Measurements from ENCODE around the gene FARSA. TPM values are rescaled to one million over a fixed set of nuclear protein-coding genes. Genes with fewer than 3 reads are reported as not detected.
"Not testable (repeated sequence)": the region's sequence is repeated elsewhere in the genome, so short reads cannot be mapped to it uniquely, and the experiment has no call there.

FARSA gene
- total RNA-seq, 1 donor from 2014 or later = 220 TPM

DNA sequence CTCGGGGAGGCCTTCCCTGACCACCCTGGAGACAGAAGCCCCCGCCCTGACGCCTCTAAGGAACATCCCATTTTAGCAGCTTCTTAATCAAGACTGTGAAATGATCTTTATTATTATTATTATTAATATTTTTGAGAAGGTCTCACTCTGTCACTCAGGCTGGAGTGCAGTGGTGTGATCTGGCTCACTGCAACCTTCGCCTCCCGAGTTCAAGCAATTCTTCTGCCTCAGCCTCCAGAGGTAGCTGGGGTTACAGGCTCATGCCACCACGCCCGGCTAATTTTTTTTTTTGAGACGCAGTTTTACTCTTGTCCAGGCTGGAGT lies 32.3 kb upstream of the FARSA start:
- no peaks in the 10 kb centered on the region for H3K9me3 Mint-ChIP-seq
- peaks cover 19% of the 10 kb centered on the region for H3K4me1 Mint-ChIP-seq (ENCODE audit: low read depth)
- peaks cover 7% of the 10 kb centered on the region for H3K27me3 Mint-ChIP-seq (ENCODE audit: insufficient read depth)
- H3K36me3 Mint-ChIP-seq (ENCODE audit: low read depth) = no peaks in the 10 kb centered on the region
- no peak for DNase-seq (ENCODE audit: low spot score)
- H3K27ac Mint-ChIP-seq = no peak overlapping the region
- peak overlapping the region; percentile 58 for H3K4me3 Mint-ChIP-seq
- intact Hi-C loops (cut with micrococcal nuclease) = loop anchor here (1.0 to 2.0 kb wide), 5 partner anchors 8 to 128 kb away; partner anchors contain the start of gene GADD45GIP1

DNA sequence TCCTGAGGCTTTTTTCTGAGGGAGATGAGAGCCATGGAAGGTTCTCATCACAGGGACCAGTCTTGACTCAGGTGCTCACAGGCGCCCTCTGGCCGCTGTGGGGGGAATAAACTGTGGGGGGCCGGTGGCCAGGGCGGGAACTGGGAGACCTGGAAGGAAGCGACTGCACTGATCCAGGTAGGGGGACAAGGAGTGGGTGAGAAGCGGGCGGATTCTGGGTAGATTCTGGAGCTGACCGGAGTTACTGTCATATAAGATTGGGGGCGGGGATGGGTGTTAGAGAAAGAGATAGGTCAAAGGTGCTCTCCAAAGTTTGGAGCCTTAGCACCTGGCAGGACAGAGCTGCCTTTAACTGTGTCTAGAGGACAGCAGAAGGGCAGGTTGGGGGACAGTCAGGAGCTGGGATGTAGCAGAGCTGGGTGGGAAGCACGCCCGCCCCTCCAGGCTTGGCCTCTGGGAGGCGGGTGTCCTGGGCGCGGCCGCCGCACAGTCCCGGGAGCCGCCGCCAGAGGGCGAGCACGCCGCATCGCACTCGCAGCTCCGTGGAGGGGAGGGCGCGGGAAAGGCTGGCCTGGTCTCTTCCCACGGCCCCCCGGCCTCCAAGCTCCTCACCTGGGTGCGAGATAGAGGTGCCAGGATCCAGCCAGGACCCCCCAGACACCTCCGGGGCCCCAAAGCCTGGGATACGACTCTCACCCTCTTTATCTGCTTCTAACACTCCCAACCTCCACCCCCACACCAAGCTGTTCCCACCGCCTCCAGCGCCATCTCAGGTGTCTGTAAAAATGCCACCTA lies 31.7 kb upstream of the FARSA start:
- DNase-seq (ENCODE audit: low spot score) = peak; percentile 75
- Mint-ChIP-seq H3K27me3 (ENCODE audit: insufficient read depth) (peaks cover 5% of the 10 kb centered on the region), H3K4me3 (peak overlapping the region; percentile 84), H3K9me3 (no peaks in the 10 kb centered on the region), H3K4me1 (ENCODE audit: low read depth) (peaks cover 16% of the 10 kb centered on the region), H3K36me3 (ENCODE audit: low read depth) (no peaks in the 10 kb centered on the region), H3K27ac (peak overlapping the region; percentile 84)
- intact Hi-C loops (cut with micrococcal nuclease) = loop anchor here (1.0 to 2.0 kb wide), 5 partner anchors 8 to 128 kb away; partner anchors contain the start of gene GADD45GIP1

DNA sequence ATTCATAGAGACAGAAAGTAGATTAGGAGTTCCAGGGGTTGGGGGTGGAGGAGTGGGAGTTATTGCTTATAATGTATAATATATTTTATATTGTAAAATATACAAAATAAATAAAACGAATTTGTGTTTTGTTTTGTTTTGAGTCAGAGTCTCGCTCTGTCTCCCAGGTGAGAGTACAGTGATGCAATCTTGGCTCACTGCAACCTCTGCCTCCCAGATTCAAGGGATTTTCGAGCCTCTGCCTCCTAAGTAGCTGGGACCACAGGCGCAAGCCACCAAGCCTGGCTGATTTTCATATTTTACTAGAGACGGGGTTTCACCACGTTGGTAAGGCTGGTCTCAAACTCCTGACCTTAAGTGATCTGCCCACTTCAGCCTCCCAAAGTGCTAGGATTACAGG lies 26.0 kb upstream of the FARSA start:
- Mint-ChIP-seq H3K9me3 (no peaks in the 10 kb centered on the region), H3K4me3 (no peak overlapping the region), H3K36me3 (ENCODE audit: low read depth) (peaks cover 7% of the 10 kb centered on the region), H3K4me1 (ENCODE audit: low read depth) (peaks cover 19% of the 10 kb centered on the region), H3K27me3 (ENCODE audit: insufficient read depth) (peaks cover 5% of the 10 kb centered on the region), H3K27ac (no peak overlapping the region)
- intact Hi-C loops (cut with micrococcal nuclease) = no loop called here
- no peak for DNase-seq (ENCODE audit: low spot score)

DNA sequence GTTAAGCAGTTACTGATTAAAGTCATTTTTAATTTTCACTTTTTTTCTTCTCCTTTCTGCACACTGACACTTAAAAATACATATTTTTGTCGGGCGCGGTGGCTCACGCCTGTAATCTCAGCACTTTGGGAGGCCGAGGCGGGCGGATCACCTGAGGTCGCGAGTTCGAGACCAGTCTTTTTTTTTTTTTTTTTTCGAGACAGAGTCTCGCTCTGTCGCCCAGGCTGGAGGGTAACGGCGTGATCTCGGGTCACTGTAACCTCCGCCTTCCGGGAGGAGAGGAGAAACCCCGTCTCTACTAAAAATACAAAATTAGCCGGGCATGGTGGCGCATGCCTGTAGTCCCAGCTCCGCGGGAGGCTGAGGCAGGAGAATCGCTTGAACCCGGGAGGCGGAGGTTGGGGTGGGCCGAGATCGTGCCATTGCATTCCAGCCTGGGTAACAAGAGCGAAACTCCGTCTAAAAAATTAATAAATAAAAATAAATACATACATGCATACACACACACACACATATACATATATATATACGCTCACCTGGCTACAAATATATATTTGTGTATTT lies 24.0 kb upstream of the FARSA start:
- H3K27ac Mint-ChIP-seq = peak overlapping the region; percentile 90
- H3K4me1 Mint-ChIP-seq (ENCODE audit: low read depth) = peaks cover 27% of the 10 kb centered on the region
- not testable (repeated sequence) for H3K27me3 Mint-ChIP-seq (ENCODE audit: insufficient read depth); H3K9me3 Mint-ChIP-seq; DNase-seq (ENCODE audit: low spot score)
- intact Hi-C loops (cut with micrococcal nuclease) = loop anchor here (1.0 to 2.0 kb wide), 2 partner anchors 8 to 67 kb away; partner anchors contain the start of gene GCDH
- peak overlapping the region; percentile 92 for H3K4me3 Mint-ChIP-seq
- peaks cover 16% of the 10 kb centered on the region for H3K36me3 Mint-ChIP-seq (ENCODE audit: low read depth)

DNA sequence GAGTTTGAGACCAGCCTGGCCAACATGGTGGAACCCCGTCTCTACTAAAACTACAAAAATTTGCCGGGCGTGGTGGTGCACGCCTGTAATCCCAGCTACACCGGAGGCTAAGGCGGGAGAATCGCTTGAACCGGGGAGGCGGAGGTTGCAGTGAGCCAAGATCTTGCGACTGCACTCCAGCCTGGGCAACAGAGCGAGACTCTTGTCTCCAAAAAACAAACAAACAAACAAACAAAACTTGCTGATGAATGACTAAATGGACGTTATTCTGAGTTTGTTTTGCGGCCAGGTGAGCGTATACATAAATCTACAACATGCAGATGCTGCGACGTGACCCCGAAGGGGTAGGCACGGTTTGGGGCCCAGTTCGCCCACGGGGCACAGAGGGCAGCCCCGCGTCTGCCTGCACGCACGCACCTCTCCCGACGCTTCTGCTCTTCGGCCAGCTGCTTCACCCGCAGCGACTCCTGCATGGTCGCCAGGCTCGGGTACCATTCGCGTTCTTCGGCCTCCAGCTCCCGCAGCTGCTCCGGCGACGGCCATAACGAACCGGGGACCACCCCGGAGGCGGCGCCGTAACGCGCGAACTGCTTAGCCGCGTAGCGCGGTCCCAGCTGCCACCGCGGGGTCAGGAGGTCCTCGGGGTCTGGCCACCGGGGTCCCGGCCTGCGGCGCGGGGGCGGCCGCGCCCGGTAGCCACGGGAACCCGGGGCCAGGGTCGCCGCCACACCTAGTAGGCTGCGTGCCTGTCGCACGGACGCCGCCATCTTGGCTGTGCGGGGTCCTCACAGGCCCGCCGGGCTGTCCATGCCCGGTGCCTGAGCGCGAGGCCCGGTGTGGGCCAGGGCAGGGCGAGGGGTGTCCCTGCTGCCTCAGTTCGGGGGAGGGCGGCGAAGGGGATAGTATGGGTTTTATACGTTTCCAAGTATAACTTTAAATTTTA lies 23.2 kb upstream of the FARSA start, which contains the start of gene GADD45GIP1:
Gene GADD45GIP1, minus strand, starts transcription at position 778 of the 943 bp plus-strand sequence. Its CDS starts 11 bp downstream, at position 767.
- Mint-ChIP-seq H3K27ac (peak within 1 kb of the TSS; percentile 90), H3K4me1 (ENCODE audit: low read depth) (peaks cover 27% of the 10 kb centered on the region), H3K27me3 (ENCODE audit: insufficient read depth) (no peaks in the 10 kb centered on the region), H3K4me3 (peak within 1 kb of the TSS; percentile 92), H3K36me3 (ENCODE audit: low read depth) (peaks cover 19% of the 10 kb centered on the region), H3K9me3 (no peaks in the 10 kb centered on the region)
- peak; percentile 79 for DNase-seq (ENCODE audit: low spot score)
- intact Hi-C loops (cut with micrococcal nuclease) = loop anchor here (1.0 to 2.0 kb wide), 2 partner anchors 9 to 66 kb away; partner anchors contain the start of gene GCDH

DNA sequence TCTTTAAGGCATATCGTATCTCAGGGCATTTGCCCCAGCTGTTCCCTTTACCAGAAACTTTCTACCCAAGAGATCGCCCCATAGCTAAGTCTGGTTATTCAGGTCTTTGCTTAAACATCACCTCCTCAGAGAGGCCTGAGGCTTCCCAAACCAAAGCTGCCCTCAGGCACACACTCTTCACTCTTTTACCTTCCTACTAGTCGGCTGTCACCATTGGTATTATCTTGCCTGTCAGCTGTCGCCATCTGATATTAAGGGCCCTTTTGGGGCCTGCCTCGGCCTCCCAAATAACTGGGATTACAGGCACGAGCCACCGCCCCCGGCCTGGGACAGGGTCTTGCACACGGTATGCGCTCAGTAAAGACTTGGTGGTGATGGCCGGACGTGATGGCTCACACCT lies 22.5 kb upstream of the FARSA start:
- Mint-ChIP-seq H3K9me3 (no peaks in the 10 kb centered on the region), H3K4me1 (ENCODE audit: low read depth) (peaks cover 27% of the 10 kb centered on the region), H3K27ac (peak overlapping the region; percentile 51), H3K4me3 (peak overlapping the region; percentile 90), H3K27me3 (ENCODE audit: insufficient read depth) (no peaks in the 10 kb centered on the region), H3K36me3 (ENCODE audit: low read depth) (peaks cover 25% of the 10 kb centered on the region)
- DNase-seq (ENCODE audit: low spot score) = no peak
- intact Hi-C loops (cut with micrococcal nuclease) = loop anchor here (2.0 kb wide), 1 partner anchor 65 kb away; the partner anchor contains the start of gene GCDH

DNA sequence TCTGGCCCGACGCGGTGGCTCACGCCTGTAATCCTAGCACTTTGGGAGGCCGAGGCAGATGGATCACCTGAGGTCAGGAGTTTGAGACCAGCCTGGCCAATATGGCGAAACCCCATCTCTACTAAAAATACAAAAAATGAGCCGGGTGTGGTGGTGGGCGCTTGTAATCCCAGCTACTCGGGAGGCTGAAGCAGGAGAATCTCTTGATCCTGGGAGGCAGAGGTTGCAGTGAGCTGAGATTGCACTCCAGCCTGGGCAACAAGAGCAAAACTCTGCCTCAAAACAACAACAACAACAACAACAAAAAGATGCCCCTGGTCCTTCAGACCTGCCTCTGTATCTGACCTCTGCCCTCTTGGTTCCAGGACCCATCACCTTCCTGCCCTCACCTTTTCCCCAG lies 22.1 kb upstream of the FARSA start:
- Mint-ChIP-seq H3K27ac (peak overlapping the region; percentile 61), H3K36me3 (ENCODE audit: low read depth) (peaks cover 25% of the 10 kb centered on the region), H3K4me1 (ENCODE audit: low read depth) (peaks cover 27% of the 10 kb centered on the region), H3K4me3 (peak overlapping the region; percentile 90)
- H3K9me3 Mint-ChIP-seq; intact Hi-C loops (cut with micrococcal nuclease); H3K27me3 Mint-ChIP-seq (ENCODE audit: insufficient read depth); DNase-seq (ENCODE audit: low spot score): not testable (repeated sequence)

DNA sequence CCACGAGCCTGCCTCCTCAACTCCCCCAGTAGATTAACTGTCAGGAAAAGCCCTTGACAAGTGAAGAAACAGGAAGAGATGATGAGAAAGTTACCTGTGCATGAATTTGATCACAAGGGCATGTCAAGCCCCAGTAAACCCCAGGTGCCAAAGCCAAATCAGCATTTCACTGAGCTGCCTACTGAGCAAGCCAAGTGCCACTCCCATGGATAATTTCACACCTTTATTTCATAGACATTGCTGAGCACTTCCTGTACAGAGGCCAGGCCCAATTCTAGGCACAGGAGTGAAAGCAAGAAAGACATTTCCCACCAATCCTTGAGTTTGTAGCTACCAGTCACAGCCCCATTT lies 21.1 kb upstream of the FARSA start:
- H3K4me1 Mint-ChIP-seq (ENCODE audit: low read depth) = peaks cover 33% of the 10 kb centered on the region
- no peaks in the 10 kb centered on the region for H3K27me3 Mint-ChIP-seq (ENCODE audit: insufficient read depth)
- peak overlapping the region; percentile 90 for H3K4me3 Mint-ChIP-seq
- DNase-seq (ENCODE audit: low spot score) = no peak
- peaks cover 32% of the 10 kb centered on the region for H3K36me3 Mint-ChIP-seq (ENCODE audit: low read depth)
- peak overlapping the region; percentile 6 for H3K27ac Mint-ChIP-seq
- intact Hi-C loops (cut with micrococcal nuclease) = loop anchor here (1.0 kb wide), 1 partner anchor 8 kb away; no protein-coding TSS in a partner anchor
- no peaks in the 10 kb centered on the region for H3K9me3 Mint-ChIP-seq

DNA sequence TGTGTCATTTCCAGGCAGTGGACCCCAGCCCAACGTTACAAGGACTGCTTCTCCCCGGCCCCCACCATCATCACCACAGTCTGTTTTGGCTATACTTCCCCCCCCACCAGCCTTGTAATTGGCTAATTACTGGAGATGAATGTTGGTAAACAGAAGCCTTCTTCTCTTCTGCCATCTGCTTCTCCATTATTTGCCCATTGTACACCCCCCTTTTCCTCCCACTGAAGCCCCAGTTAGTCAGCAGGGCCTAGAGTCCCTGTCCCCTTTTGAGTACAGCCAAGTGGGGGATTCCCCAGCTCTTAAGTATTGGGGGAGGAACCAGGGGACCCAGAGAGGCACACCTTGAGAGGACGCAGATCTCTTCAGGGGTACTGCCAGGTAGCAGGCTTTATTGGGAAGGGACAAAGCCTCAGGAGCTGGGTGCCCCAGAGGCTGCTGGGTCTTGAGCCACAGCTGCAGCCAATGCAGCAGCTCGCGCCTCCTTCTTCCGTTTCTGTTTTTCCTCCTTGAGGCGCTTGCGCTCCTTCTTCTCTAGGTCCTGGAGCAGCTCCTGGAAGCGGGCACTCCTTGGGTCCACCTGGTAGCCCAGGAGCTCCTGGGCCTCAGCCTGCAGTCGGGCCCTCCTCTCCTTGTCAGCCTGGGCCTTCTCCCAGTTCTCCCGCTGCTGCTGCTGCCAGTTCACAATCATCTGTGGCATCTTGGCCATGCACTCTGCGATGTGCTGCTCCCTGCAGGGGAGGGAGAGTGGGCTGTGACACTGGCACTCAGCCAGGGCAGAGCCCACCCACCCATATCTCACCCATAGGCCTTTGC lies 20.5 kb upstream of the FARSA start:
- Mint-ChIP-seq H3K36me3 (ENCODE audit: low read depth) (peaks cover 34% of the 10 kb centered on the region), H3K9me3 (no peaks in the 10 kb centered on the region), H3K27me3 (ENCODE audit: insufficient read depth) (no peaks in the 10 kb centered on the region), H3K27ac (peak overlapping the region; percentile 55), H3K4me1 (ENCODE audit: low read depth) (peaks cover 35% of the 10 kb centered on the region), H3K4me3 (peak overlapping the region; percentile 90)
- intact Hi-C loops (cut with micrococcal nuclease) = loop anchor here (1.0 kb wide), 1 partner anchor 8 kb away; no protein-coding TSS in a partner anchor
- DNase-seq (ENCODE audit: low spot score) = no peak

DNA sequence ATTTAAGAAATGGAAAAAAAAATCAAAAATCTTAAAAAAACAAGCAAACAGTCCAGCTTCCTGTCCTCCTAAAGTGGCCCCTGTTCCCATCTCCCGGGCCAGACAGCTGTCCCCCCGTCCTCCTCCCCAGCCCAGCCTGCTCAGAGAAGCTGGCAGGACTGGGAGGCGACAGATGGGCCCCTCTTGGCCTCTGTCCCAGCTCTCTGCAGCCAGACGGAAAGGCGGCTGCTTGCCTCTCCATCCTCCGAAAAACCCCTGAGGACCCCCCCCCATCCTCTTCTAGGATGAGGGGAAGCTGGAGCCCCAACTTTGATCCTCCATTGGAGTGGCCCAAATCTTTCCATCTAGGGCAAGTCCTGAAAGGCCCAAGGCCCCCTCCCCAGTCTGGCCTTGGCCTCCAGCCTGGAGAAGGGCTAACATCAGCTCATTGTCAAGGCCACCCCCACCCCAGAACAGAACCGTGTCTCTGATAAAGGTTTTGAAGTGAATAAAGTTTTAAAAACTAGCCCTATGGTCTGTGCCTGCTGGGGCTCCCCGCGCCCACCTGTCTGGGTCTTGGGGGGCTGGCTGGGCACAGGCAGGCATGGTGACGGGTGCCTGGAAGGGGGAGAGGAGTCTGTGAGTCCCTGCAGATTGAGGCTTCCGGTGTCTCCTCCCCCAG lies 19.8 kb upstream of the FARSA start:
- peaks cover 37% of the 10 kb centered on the region for H3K36me3 Mint-ChIP-seq (ENCODE audit: low read depth)
- H3K4me3 Mint-ChIP-seq = no peak overlapping the region
- H3K27ac Mint-ChIP-seq = no peak overlapping the region
- DNase-seq (ENCODE audit: low spot score) = no peak
- H3K27me3 Mint-ChIP-seq (ENCODE audit: insufficient read depth) = no peaks in the 10 kb centered on the region
- H3K4me1 Mint-ChIP-seq (ENCODE audit: low read depth) = peaks cover 35% of the 10 kb centered on the region
- intact Hi-C loops (cut with micrococcal nuclease) = no loop called here
- H3K9me3 Mint-ChIP-seq = no peaks in the 10 kb centered on the region

DNA sequence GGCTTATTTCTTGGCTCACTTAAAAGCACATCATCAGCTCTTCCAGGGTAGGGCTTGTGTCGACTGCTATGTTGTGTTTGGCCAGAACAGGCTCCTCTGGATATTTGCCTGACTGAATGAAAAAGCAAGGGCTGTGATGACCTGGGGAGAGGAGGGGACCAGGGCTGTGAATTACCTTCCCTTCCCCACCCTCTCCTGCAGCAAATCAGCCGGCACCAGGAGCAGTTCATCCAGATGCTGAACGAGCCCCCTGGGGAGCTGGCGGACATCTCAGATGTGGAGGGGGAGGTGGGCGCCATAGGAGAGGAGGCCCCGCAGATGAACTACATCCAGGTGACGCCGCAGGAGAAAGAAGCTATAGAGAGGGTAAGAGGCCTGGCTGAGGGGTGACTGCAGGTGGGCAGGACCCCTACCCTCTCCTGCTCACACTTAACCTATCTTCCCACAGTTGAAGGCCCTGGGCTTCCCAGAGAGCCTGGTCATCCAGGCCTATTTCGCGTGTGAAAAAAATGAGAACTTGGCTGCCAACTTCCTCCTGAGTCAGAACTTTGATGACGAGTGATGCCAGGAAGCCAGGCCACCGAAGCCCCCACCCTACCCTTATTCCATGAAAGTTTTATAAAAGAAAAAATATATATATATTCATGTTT lies 19.1 kb upstream of the FARSA start:
- Mint-ChIP-seq H3K9me3 (no peaks in the 10 kb centered on the region), H3K4me1 (ENCODE audit: low read depth) (peaks cover 38% of the 10 kb centered on the region), H3K36me3 (ENCODE audit: low read depth) (peaks cover 40% of the 10 kb centered on the region), H3K27me3 (ENCODE audit: insufficient read depth) (no peaks in the 10 kb centered on the region), H3K4me3 (no peak overlapping the region), H3K27ac (no peak overlapping the region)
- no peak for DNase-seq (ENCODE audit: low spot score)
- intact Hi-C loops (cut with micrococcal nuclease) = no loop called here

Measured in activated T-helper 1 cell treated with anti-CD3 and anti-CD28 coated beads, Interleukin-12 subunit alpha, Interleukin-12 subunit beta, Interleukin-2, Interleukin-4 antibody, amounts not matched to agents 30 ng/mL and 10 ng/mL and 1 ng/mL, durations not matched to agents 14 hours and 24 hours and 36 hours (primary cell).